NCI-H748 (cell line): ENCODE measurements around the gene FILIP1.
A peak's percentile ranks its signal among the peaks of the same experiment; 100 is the strongest.
"Not testable (repeated sequence)": the region's sequence is repeated elsewhere in the genome, so short reads cannot be mapped to it uniquely, and the experiment has no call there.

Experiments
- DNase-seq: peaks from one replicate; lab custom pipeline; 2025; ENCODE audit not compliant: unreplicated experiment; lab: John Stamatoyannopoulos, UW

The FILIP1 gene

DNA sequence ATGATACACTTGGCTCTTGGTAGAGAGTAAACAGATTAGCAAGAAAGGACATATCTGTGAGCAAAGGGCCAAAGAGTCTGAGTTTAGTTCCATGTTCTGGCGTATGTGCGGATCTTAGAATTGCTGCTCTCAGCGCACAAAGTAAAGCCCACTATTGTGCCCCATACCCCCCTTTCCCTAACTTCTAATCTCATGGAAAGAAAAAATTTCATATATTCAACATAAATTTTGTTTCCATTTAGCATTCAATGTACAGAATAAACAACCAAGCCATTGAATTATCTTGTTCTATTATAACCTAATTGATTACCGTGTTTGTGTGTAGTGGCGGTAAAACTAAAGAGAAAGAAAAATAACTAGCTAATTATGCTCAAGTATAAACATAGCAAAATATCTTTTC lies 30.5 kb downstream of the FILIP1 start:
- DNase-seq, result no peak

- no peak for DNase-seq
These were observed 32.9 kb downstream of the FILIP1 start for GRCh38 chr6:75460681-75461080.

GRCh38 chr6:75458895-75459294 lies 34.7 kb downstream of the FILIP1 start:
- no peak for DNase-seq

DNA sequence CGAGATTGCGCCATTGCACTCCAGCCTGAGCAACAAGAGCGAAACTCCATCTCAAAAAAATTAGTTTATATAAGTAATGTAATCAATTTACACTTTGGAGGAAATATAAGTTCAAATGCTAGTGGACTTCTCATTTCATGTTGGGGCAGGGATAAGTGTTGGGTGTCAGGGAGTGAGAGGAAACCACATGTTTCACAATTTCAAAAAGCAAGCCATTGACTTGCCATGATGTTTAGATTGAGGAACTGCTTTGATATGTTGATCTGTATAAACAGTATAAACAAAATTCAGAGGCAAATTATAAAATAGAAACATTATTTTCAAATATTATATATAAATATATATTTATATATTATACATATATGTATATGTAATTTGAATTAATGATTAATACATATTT lies 42.7 kb downstream of the FILIP1 start:
- no peak for DNase-seq

DNA sequence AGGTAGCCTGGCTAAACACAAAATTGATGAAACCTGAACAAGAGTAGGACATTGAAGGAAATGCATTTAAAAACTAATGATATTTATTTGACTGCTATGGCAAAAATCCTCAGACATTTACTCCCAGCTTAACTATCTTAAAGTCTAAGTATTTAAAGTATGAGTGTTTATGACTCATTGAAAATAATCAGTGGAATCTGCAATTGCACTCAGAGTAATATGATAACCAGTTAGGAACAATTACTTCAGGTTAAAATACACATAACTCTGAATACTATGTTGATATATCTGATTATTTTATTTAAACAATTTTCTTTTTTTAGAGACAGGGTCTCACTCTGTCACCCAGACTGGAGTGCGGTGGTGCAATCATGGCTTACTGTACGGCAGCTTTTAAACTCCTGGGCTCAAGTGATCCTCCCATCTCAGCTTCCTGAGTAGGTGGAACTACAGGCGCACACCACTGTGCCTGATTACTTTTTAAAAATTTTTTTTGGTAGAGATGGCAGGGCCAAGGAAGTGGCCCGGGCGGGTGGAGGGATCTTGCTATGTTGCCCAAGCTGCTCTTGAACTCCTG lies 43.9 kb downstream of the FILIP1 start:
- no peak for DNase-seq

DNA sequence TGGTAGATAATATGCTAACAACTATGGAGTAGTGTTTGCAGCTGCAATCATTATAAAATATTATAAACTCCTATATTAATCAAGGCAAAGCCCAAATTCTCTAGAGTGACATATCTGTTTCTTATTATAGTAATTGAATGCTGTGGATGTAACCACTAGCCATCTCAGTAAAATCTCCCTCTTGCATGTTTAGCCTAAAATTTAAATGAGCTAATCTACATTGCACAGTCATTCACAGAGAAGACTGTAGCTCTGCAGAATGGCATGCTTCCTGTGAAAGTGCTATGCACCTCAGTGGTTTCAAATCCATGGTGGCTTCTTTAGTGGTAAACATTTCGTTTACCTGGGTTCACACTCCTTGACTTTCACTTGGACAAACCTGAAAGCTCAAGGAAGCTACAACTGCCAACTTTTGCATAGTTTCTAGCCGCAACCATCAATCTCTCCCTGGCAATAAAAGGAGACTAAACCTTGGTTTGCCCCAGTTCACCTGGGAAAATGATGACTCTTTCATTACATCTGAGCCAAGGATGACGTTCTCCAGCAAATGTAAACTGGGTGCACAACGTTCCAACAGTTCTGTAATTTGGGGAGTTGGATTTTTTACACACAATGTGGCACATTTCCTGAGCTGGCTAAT lies 47.2 kb downstream of the FILIP1 start:
- no peak for DNase-seq

DNA sequence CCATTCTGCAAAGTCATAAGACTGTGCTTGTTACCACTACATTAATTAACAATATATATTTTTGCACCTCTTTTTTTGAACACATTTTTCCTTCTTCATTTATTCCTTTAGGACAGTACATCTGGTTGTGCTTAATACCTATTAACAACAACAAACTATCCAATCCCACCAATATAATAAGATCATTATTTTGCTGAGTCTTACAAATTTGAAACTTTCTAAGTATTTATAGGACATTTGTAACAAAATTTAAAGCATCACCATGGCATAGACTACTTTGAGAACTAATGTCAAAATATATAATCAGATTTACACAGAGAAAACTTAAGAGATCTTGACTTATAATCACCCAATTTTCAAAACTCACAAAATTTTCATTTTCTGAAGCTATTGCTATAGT lies 47.9 kb downstream of the FILIP1 start:
- no peak for DNase-seq

DNA sequence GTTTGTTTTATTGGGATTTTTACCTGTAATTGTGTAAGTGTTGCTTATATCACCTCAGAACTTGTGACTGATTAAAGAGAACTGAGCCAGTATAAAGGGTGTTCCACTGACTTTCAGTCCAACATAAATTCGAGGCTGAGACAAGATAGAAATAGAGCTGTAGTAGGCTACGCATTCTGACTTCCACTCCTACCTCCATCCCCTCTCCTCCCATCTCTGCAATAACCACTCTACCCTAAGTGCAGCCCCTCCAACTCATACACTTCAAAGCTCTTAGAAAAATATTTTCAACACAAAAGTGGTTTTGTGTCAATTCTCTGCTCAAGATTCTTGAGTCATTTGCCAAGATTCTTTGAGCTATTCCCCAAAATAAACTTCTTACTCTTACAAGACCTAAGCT lies 48.7 kb downstream of the FILIP1 start:
- DNase-seq, result no peak

- not testable (repeated sequence) for DNase-seq
These were observed 51.7 kb downstream of the FILIP1 start for GRCh38 chr6:75441883-75442282.

DNA sequence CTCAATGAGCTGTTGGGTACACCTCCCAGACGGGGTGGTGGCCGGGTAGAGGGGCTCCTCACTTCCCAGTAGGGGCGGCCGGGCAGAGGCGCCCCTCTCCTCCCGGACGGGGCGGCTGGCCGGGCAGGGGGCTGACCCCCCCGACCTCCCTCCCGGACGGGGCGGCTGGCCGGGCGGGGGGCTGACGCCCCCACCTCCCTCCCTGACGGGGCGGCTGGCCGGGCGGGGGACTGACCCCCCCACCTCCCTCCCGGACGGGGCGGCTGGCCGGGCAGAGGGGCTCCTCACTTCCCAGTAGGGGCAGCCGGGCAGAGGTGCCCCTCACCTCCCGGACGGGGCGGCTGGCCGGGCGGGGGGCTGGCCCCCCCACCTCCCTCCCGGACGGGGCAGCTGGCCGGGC lies 52.1 kb downstream of the FILIP1 start:
- not testable (repeated sequence) for DNase-seq

- no peak for DNase-seq
These were observed 55.0 kb downstream of the FILIP1 start for GRCh38 chr6:75438442-75439116.

GRCh38 chr6:75438013-75438431 lies 55.6 kb downstream of the FILIP1 start:
- DNase-seq, result no peak

DNA sequence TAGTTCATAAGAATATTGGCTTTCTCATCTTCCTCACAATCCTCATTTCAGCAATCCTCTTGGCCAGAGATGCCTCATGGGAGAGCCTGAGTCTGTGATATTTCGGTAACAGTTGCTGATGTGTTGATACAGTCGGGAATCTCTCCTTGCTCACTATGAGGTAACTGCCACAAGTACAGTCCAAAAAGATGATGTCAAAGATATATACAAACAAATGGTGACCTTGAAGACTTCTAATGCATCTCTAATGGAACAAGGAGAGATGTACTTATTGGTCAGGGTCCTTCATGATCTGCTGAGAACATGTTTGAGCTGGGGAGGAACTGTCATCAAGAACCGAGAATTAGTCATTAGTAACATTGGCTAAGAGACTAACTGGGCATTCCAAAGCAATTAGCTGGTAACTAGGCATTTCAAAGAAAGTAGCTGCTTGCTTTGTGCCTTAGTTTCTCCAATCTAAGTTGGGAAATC lies 56.1 kb downstream of the FILIP1 start:
- no peak for DNase-seq

GRCh38 chr6:75436869-75437268 lies 56.7 kb downstream of the FILIP1 start:
- DNase-seq, result no peak

DNA sequence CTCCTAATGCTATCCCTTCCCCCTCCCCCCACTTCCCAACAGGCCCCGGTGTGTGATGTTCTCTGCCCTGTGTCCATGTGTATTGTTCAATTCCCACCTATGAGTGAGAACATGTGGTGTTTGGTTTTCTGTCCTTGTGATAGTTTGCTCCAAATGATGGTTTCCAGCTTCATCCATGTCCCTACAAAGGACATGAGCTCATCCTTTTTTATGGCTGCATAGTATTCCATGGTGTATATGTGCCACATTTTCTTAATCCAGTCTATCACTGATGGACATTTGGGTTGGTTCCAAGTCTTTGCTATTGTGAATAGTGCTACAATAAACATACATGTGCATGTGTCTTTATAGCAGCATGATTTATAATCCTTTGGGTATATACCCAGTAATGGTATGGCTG lies 60.8 kb downstream of the FILIP1 start:
- not testable (repeated sequence) for DNase-seq

DNA sequence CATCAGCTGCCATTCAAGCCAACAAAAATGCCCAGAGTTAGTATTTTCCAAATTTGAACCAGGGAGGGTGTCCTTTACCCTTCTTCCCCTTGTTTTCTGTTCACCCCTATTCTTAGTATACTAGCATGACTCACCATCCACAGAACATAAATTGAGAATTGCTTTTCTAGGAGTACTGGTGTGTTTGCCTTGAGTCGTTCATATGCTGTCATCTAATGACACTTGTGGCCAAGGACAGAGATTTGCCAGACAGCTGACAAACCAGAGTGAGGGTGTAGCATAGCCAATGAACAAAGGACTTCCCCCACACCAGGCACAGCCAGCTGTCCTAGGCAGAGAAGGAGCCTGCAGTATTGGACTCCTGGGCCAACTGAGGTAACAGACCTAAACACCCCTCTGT lies 62.2 kb downstream of the FILIP1 start:
- DNase-seq, result peak; percentile 22

- DNase-seq, result no peak
These were observed 62.8 kb downstream of the FILIP1 start for GRCh38 chr6:75430631-75431325.

DNA sequence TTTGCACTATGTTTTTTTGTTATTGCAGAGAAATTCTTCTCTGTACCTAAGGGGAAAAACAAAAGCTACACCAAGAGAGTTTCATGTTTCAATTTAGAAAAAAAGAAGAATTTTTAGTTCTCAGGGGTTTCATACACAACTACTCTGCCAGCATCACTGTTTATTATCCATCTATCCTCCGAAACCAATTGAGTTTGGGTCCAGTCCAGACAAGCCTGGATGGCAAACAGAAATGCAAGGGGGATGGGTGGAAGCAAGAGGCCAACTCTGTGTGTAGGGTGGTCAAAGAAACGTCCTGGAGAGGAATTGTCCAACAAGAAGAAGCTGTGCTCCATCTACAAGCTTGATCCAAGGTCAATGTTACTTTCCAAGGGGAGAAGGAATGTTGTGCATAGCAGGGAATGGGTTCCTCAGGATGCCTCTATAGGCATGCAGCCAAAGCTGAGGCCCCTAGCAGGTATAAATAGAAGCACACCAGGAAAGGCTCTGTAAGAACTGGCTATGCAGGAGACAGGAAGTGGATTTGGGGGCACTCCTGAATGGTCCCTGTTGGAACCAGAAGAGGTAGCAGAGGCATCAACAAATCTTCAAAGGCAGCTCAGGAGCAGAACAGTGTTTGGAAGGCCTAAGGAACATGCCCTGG lies 64.4 kb downstream of the FILIP1 start:
- no peak for DNase-seq

- DNase-seq, result no peak
These were observed 65.4 kb downstream of the FILIP1 start for GRCh38 chr6:75428204-75428603.

GRCh38 chr6:75427329-75427728 lies 66.3 kb downstream of the FILIP1 start:
- no peak for DNase-seq
